ENCODE results near the gene SHC2.

The SHC2 gene

DNA sequence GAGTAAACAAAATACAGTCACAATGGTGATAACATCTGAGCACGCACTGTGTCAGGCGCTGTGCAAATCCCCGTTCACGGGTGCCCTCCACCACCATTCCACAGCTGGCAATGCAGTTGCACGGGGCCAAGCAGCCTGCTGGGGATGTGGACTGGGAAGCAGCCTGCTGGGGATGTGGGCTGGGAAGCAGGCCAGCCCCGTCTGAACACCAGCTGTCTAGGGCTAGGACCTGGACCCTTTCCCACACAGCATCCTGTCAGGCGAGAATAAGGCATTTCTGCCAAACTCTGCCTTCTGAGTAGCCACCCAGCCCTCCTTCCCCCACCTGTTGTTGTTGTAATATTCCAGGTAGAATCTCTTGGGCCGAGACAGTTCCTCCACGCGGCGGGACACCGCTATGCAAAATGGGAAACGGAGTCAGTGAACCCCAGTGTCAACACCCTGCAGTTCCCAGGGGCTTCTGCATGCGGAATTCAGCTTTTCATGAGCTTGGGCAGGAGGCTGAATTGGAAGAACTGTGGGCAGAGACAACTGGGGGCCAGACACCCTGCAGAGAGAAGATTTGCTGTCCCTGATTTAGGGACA lies 88.4 kb downstream of the SHC2 start:
- DNase-seq (ENCODE audit: low read depth) = no peak

DNA sequence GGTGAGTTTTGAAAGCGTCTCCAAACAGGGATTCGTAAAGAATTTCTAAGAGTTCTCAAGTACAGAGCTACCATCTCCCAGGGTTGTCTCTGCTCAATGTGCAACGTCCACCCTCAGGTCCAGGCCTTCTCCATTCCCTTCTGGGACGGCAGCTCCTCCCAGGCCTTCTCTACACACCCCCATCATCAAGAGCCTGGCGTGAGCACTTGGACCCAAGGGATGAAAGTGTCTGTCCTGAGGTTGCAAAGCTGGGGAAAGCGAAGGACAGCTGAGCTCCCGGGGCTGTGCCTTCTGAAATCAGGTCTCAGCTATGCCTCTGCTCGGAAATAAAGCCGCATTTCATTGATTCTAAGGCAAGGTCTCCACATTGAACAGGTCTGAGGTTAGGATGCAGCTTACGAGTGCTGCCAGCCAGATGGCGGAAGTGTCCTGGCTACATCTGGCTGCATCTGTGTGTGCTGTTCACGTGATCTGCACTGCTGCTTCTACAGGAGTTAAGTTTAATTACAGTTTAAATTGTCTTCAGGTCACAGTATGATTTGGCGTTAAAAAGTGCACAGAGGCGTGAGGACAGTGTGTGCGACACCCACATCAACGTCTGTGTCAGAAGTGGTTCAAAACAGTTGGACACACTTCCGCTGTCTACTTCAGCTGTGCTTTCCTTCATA lies 89.2 kb downstream of the SHC2 start:
- DNase-seq (ENCODE audit: low read depth) = no peak

DNA sequence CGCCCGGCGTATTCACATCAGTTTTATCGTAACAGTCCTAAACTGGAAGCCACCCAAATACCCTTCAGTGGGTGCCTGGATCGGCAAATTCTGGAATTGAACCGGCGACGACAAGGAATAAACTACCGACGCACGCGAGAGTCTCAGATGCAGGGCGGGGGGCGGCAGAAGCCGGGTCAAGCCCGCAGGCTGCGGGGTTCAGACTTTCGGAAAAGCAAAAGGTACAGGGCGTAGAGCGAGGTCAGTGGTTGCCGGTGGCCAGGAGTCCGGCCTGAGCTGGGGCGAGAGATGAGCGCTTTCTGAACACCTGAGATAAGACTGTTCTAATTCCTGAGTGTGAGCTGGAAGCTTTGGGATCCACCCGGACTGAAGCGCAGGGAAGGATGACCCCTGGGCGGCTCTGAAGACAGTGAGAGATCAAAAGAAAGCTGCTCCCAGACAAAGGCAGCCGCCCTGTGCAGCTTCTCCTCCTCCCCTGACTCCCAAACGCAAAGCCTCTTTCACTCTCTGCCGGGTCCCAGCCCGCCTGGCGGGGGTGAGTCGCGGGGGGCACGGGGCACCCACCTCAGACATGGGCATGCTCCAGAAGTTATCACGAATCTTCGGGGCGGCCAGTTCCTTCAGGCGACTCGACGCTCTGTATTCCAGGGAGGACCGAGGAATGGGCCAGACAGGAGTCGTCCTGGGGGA lies 90.0 kb downstream of the SHC2 start:
- DNase-seq (ENCODE audit: low read depth) = no peak

DNA sequence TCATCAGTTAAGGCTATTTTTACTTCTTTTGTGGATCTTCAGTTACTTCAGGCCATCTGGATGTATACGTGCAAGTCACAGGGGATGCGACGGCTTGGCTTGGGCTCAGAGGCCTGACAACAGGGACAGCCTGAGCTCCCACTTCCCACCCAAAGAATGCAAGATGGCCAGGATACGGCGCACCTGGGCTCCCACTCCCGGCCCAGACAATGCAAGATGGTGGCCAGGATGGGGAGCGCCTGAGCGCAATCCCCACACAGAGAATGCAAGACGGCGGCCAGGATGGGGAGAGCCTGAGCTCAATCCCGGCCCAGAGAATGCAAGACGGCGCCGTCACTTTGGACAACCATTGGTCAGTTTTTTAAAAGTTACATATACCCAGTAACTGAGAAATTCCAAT lies 91.0 kb downstream of the SHC2 start:
- DNase-seq (ENCODE audit: low read depth) = no peak

DNA sequence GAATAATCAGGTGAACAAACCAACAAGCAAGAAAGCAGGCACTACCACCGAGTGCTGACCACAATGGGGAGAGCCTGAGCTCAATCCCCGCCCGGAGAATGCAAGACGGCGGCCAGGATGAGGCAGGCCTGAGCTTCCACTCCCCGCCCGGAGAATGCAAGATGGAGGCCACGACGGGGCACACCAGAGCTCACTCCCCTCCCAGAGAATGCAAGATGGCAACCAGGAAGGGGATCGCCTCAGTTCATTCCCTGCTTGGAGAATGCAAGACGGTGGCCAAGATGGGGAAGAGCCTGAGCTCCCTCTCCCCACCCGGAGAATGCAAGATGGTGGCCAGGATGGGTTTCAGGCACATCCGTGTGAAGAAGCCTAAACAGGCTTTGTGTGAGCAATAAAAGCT lies 91.6 kb downstream of the SHC2 start:
- no peak for DNase-seq (ENCODE audit: low read depth)

DNA sequence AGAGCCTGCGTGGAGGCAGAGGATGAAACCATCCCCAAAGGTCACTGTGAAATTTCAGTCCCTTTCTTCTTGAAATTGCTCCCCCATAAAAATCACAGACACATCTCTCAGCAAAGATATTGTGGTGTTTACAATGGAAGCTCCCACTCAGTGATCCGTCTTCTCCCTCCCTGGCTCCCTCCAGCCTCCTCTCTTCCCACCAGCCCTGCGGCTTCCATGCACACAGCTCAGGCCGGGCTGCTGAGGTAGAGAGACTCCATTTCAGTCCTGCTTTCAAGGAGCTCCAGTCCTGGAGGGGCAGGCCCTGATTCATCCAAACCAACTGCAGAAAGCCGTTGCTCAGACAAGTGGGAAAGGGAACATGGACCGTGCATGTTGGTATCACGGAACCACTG lies 92.2 kb downstream of the SHC2 start:
- DNase-seq (ENCODE audit: low read depth) = no peak

DNA sequence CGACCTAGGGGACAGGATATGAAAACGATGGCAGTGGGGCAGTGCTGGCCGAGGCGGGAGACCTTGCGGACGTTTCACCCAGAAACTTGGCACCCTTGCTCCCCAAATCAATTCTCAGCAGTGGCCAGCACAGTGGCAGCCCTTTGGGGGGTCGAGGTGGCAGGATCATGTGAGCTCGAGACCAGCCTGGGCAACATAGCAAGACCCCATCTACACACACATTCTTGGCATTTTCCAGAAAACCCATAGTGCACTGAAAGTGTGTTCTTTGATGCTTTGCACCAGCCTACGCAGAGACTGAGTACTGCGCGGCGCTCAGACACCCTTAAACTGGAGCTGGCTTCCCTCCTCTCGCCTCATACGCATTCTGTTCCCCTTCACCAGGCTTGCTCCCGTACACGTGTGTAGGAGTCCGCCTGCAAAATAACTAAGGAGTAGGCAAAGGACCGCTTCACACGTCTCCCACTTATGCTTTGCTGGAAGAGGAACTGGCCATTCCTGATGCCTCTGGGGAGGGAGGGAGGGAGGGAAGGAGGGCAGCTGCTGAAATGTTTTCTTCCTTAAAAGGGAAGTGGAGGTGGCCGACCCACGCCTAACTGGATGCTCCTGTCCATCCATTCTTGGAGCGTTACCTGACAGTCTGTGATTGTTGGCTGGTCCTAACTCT lies 92.7 kb downstream of the SHC2 start:
- no peak for DNase-seq (ENCODE audit: low read depth)

DNA sequence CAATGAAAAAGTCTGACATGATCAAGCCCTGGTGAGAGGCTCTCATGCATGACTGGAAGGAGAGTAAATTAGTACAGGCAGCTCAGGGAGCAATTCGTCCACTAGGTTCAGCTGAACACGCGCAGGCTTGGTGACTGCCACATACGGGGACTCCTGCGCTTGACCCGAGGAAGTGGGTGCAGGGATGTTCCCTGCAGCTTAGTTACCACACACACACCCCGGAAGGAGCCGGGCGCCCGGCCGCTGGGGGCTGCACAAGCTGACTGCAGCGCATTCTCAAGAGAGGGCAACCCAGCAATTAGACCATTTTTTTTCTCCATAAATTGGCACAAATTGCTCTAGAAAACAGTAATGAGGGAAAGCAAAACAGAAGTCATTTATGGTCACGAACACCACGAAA lies 93.3 kb downstream of the SHC2 start:
- no peak for DNase-seq (ENCODE audit: low read depth)

DNA sequence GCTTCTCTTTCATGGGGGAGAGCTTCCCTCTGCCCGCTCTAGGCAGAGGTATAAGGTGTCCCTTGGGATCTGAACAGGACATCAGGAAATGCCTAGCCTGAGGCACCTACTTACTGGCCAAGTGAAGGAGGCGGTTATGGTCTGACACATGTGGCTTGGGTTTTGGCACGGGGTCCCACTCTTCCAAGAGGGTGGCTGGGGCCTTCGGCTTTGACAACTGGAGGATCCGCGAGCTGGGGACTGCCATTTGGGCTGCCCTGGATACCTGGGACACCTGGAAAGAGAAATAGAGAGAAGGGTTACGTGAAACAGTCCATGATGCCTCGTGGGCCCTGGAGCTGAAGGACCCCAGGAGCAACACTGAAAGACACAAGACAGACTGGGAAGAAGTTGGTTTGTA lies 93.9 kb downstream of the SHC2 start:
- no peak for DNase-seq (ENCODE audit: low read depth)
